GM21723 (cell line): ENCODE data around the gene FMO4.
"Not testable (repeated sequence)": the region's sequence is repeated elsewhere in the genome, so short reads cannot be mapped to it uniquely, and the experiment has no call there.

Experiments
- ATAC-seq: cut with Tn5 transposase; IDR thresholded peaks from one replicate; pipeline ENCODE4 v1.9.1; 2021; ENCODE audit warnings: mild to moderate bottlenecking, moderate library complexity; ENCODE audit not compliant: unreplicated experiment

FMO4 gene

GRCh38 chr1:171329251-171329650, 15.3 kb downstream of the FMO4 start:
- ATAC-seq, result no peak

- ATAC-seq, result no peak
Observed at GRCh38 chr1:171334024-171334640, 20.1 kb downstream of the FMO4 start.

GRCh38 chr1:171335964-171336363, 22.0 kb downstream of the FMO4 start:
- no peak for ATAC-seq

GRCh38 chr1:171339345-171339744, 25.4 kb downstream of the FMO4 start:
- ATAC-seq, result not testable (repeated sequence)

- ATAC-seq, result no peak
Observed at GRCh38 chr1:171343727-171344472, 29.9 kb downstream of the FMO4 start.

GRCh38 chr1:171344473-171344820, 30.5 kb downstream of the FMO4 start:
- no peak for ATAC-seq

- no peak for ATAC-seq
Observed at GRCh38 chr1:171345536-171345935, 31.6 kb downstream of the FMO4 start.

GRCh38 chr1:171346881-171347280, 32.9 kb downstream of the FMO4 start:
- ATAC-seq, result no peak

- ATAC-seq, result no peak
Observed at GRCh38 chr1:171350594-171350993, 36.6 kb downstream of the FMO4 start.

- ATAC-seq, result no peak
Observed at GRCh38 chr1:171351961-171352360, 38.0 kb downstream of the FMO4 start.

- ATAC-seq, result no peak
Observed at GRCh38 chr1:171352554-171352953, 38.6 kb downstream of the FMO4 start.

GRCh38 chr1:171355727-171356126, 41.7 kb downstream of the FMO4 start:
- ATAC-seq, result no peak

- no peak for ATAC-seq
Observed at GRCh38 chr1:171357179-171357578, 43.2 kb downstream of the FMO4 start.

GRCh38 chr1:171359355-171359648, 45.3 kb downstream of the FMO4 start:
- ATAC-seq, result not testable (repeated sequence)

- ATAC-seq, result not testable (repeated sequence)
Observed at GRCh38 chr1:171359731-171360527, 45.9 kb downstream of the FMO4 start.

- ATAC-seq, result no peak
Observed at GRCh38 chr1:171366085-171366484, 52.1 kb downstream of the FMO4 start.

GRCh38 chr1:171366816-171367215, 52.8 kb downstream of the FMO4 start:
- no peak for ATAC-seq

GRCh38 chr1:171367436-171367835, 53.5 kb downstream of the FMO4 start:
- ATAC-seq, result no peak

- no peak for ATAC-seq
Observed at GRCh38 chr1:171372418-171373084, 58.6 kb downstream of the FMO4 start.

- ATAC-seq, result not testable (repeated sequence)
Observed at GRCh38 chr1:171373357-171374122, 59.6 kb downstream of the FMO4 start.

GRCh38 chr1:171379846-171380245, 65.9 kb downstream of the FMO4 start:
- no peak for ATAC-seq
